ENCODE data around the gene CCDC14.
A peak's percentile ranks its signal among the peaks of the same experiment; 100 is the strongest.
"Not testable (repeated sequence)": the region's sequence is repeated elsewhere in the genome, so short reads cannot be mapped to it uniquely, and the experiment has no call there.

The CCDC14 gene

GRCh38 chr3:123909785-123910184, 51.2 kb downstream of the CCDC14 start:
- no peak for DNase-seq (ENCODE audit: low read depth, low spot score)

GRCh38 chr3:123907720-123908119, 53.3 kb downstream of the CCDC14 start:
- DNase-seq (ENCODE audit: low read depth, low spot score): no peak

- no peak for DNase-seq (ENCODE audit: low read depth, low spot score)
Observed at GRCh38 chr3:123899300-123899865, 61.6 kb downstream of the CCDC14 start.

- no peak for DNase-seq (ENCODE audit: low read depth, low spot score)
Observed at GRCh38 chr3:123893012-123893411, 68.0 kb downstream of the CCDC14 start.

- DNase-seq (ENCODE audit: low read depth, low spot score): no peak
Observed at GRCh38 chr3:123892195-123892594, 68.8 kb downstream of the CCDC14 start.

- DNase-seq (ENCODE audit: low read depth, low spot score): not testable (repeated sequence)
Observed at GRCh38 chr3:123890991-123891390, 70.0 kb downstream of the CCDC14 start.

GRCh38 chr3:123890162-123890561, 70.9 kb downstream of the CCDC14 start:
- DNase-seq (ENCODE audit: low read depth, low spot score): not testable (repeated sequence)

GRCh38 chr3:123884993-123885392, 76.0 kb downstream of the CCDC14 start:
- no peak for DNase-seq (ENCODE audit: low read depth, low spot score)

- peak; percentile 97 for DNase-seq (ENCODE audit: low read depth, low spot score)
Observed at GRCh38 chr3:123884203-123884831, 76.7 kb downstream of the CCDC14 start, which contains the start of gene MYLK. TSS of gene MYLK (minus strand) at chr3:123884332. CDS start at chr3:123793841, 90,491 bp downstream.

- peak; percentile 62 for DNase-seq (ENCODE audit: low read depth, low spot score)
Observed at GRCh38 chr3:123883701-123884202, 77.3 kb downstream of the CCDC14 start.

- no peak for DNase-seq (ENCODE audit: low read depth, low spot score)
Observed at GRCh38 chr3:123883111-123883510, 77.9 kb downstream of the CCDC14 start.

GRCh38 chr3:123881771-123882170, 79.3 kb downstream of the CCDC14 start:
- DNase-seq (ENCODE audit: low read depth, low spot score): no peak

- DNase-seq (ENCODE audit: low read depth, low spot score): peak; percentile 64
Observed at GRCh38 chr3:123880998-123881561, 79.9 kb downstream of the CCDC14 start.

GRCh38 chr3:123878807-123879206, 82.2 kb downstream of the CCDC14 start:
- DNase-seq (ENCODE audit: low read depth, low spot score): no peak

GRCh38 chr3:123877965-123878364, 83.1 kb downstream of the CCDC14 start:
- no peak for DNase-seq (ENCODE audit: low read depth, low spot score)

- no peak for DNase-seq (ENCODE audit: low read depth, low spot score)
Observed at GRCh38 chr3:123877466-123877865, 83.6 kb downstream of the CCDC14 start.

- no peak for DNase-seq (ENCODE audit: low read depth, low spot score)
Observed at GRCh38 chr3:123876858-123877257, 84.2 kb downstream of the CCDC14 start.

- DNase-seq (ENCODE audit: low read depth, low spot score): no peak
Observed at GRCh38 chr3:123872621-123873020, 88.4 kb downstream of the CCDC14 start.

- DNase-seq (ENCODE audit: low read depth, low spot score): peak; percentile 85
Observed at GRCh38 chr3:123871946-123872345, 89.1 kb downstream of the CCDC14 start.

GRCh38 chr3:123870033-123870432, 91.0 kb downstream of the CCDC14 start:
- DNase-seq (ENCODE audit: low read depth, low spot score): peak; percentile 76

GRCh38 chr3:123869165-123869564, 91.9 kb downstream of the CCDC14 start:
- DNase-seq (ENCODE audit: low read depth, low spot score): peak; percentile 24

GRCh38 chr3:123864706-123865105, 96.3 kb downstream of the CCDC14 start:
- DNase-seq (ENCODE audit: low read depth, low spot score): no peak

All from astrocyte of the hippocampus (primary cell).